D721Med (cell line): ENCODE data around the gene DGKQ.

ENCODE experiments used
- DNase-seq: peaks from one replicate; pipeline ENCODE4 v3.0.0; 2011; ENCODE audit warnings: low spot score; ENCODE audit not compliant: insufficient read length
- FAIRE-seq: peaks from 2 replicates; lab custom pipeline; 2011; peaks lifted over from hg19 to GRCh38; lab: Jason Lieb, UNC
- TF ChIP-seq, protein P1 (sequence below): IDR thresholded peaks from 2 replicates; pipeline ENCODE4 v1.5.1; 2012; ENCODE audit warnings: mild to moderate bottlenecking, control low read depth; ENCODE audit not compliant: insufficient read depth; ENCODE audit errors: missing control alignments

DGKQ gene

DNA sequence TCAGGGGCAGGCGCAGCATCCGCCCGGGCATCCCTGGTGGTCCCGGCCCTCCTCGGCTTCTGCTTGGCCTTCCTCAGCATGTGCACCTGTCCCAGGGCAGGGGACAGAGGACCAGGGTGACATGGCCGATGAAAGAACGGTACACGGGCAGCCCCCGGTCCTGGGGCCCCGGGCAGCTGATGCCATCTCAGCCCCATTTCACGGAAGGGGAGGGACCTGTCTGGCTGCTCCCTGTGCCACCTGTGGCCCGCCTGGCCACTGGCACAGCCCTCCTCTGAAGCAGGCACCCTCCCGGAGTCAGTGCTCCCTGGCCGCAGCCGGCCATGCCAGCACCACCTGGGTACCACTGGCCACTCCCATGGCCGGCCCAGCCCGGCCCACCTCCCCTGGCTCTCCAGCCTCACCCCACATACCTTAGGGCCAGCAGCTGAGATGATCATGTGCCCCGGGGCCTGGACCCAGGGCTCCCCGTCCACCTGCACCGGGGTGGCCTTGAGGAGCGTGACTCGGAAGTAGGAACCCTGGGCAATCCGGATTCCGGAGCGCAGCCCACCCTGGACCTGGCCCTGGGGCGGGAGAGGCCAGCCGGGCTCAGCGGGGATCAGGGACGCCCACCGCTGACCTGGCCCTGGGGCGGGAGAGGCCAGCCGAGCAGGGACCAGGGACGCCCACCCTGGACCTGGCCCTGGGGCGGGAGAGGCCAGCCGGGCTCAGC, 12.6 kb downstream of the DGKQ start:
- TF ChIP-seq, protein P1, sequence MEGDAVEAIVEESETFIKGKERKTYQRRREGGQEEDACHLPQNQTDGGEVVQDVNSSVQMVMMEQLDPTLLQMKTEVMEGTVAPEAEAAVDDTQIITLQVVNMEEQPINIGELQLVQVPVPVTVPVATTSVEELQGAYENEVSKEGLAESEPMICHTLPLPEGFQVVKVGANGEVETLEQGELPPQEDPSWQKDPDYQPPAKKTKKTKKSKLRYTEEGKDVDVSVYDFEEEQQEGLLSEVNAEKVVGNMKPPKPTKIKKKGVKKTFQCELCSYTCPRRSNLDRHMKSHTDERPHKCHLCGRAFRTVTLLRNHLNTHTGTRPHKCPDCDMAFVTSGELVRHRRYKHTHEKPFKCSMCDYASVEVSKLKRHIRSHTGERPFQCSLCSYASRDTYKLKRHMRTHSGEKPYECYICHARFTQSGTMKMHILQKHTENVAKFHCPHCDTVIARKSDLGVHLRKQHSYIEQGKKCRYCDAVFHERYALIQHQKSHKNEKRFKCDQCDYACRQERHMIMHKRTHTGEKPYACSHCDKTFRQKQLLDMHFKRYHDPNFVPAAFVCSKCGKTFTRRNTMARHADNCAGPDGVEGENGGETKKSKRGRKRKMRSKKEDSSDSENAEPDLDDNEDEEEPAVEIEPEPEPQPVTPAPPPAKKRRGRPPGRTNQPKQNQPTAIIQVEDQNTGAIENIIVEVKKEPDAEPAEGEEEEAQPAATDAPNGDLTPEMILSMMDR: no peak
- FAIRE-seq (no peak), DNase-seq (no peak)

DNA sequence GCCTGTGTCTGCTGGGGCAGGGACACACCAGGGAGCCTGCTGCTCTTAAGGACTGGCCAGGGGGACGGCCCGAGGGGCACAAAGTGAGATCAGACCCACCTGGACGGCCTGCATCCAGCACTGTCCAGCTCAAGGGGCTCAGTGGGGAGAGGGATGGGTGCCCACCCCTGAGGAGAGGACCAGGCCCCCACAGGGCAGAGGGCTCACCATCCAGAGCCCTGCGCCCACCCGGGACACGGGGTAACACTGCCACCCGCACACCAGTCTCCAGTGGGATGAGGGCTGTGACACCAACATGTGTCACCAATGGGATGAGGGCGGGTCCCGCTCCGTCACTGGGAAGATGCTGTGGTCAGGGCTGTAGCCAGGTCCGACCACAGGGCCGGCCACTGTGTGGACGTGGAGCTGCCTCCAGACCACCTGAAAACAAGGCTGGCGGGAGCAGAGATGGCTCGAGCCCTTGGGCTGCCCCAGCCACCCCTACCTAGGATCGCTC, 13.2 kb downstream of the DGKQ start:
- DNase-seq: no peak
- TF ChIP-seq, protein P1: no peak
- FAIRE-seq: no peak

DNA sequence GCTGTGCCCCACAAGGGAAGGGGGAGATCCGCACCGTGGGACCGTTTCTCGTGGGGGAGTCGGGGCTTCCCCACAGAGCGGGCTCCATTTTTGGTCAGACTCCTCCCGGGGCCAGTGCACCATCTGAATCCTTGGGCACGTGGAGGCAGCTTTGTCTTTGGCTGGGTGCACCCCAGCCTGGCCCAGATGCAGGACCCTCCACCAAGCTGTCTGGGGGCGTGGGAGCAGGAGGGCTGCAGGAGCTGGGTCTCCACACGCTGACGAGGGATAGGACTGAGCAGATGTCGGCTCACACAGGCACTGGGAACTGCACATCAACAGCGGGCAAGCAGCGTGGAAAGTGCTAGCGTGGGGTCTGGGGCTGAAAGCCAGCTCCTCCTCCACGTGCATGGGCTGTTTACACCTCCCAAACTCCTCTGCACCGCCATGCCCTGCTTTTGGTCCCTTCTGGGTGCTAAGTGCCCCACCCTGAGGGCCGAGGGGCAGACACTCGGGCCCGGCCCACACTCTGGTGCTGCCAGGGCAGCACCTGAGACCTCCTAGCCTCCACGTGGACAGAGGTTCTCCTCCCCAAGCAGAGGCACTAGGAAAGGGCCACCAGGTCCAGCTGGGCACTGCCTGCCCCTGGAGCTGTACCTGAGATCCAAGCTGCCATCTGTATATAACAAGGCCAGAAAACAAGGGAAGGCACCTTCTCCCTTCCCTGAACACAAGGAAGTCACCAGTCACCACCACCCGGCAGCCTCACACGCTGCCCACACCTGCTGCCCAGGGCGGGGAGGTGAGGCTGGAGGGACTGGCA, 13.8 kb downstream of the DGKQ start:
- TF ChIP-seq, protein P1: no peak
- no peak for DNase-seq
- no peak for FAIRE-seq

DNA sequence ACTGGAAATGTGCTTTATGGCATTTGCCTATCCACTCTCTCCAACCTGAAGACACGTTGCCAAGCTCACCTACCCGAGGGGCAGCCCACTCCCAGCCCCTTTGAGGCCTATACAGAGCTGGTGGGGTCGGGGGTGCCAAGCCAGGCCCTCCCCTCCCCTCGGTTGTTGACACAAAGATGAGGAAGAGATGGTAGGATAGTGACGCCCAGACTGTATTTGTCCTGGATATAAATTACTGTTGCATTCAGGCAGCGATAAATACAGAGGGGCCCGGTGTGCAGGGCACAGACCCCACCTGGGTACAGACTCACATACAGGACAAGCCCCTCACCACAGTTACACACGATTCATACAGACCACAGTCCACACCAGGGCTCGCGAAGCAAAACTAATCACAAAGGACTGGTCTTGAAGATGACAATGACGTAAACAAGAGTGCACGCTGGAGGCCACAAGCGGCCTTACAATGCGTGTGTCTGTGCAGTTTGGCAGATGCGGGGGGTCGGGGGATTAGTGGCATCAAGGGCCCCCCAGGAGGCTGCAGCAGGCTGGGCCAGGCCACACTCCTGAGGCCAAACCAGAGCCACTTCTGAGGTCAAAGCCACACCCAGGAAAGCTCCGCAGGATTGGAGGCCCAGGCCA, 14.6 kb downstream of the DGKQ start:
- TF ChIP-seq, protein P1: no peak
- DNase-seq: no peak

DNA sequence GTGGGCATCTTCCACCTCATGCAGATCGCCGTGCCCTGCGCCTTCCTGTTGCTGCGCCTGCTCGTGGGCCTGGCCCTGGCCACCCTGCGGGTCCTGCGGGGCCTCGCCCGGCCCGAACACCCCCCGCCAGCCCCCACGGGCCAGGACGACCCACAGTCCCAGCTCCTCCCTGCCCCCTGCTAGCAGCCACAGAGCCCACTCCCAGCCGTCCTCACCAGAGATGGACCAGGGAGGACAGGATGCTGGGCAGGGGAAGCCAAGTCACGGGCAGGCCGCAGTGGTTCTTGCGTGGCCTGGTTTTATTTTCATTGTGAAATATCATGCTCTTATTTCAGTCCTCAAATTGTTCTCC, 15.1 kb downstream of the DGKQ start:
- no peak for FAIRE-seq
- DNase-seq: no peak
- TF ChIP-seq, protein P1: no peak

More for the DNA sequence above, 14.6 kb downstream of the DGKQ start:
- no peak for FAIRE-seq

DNA sequence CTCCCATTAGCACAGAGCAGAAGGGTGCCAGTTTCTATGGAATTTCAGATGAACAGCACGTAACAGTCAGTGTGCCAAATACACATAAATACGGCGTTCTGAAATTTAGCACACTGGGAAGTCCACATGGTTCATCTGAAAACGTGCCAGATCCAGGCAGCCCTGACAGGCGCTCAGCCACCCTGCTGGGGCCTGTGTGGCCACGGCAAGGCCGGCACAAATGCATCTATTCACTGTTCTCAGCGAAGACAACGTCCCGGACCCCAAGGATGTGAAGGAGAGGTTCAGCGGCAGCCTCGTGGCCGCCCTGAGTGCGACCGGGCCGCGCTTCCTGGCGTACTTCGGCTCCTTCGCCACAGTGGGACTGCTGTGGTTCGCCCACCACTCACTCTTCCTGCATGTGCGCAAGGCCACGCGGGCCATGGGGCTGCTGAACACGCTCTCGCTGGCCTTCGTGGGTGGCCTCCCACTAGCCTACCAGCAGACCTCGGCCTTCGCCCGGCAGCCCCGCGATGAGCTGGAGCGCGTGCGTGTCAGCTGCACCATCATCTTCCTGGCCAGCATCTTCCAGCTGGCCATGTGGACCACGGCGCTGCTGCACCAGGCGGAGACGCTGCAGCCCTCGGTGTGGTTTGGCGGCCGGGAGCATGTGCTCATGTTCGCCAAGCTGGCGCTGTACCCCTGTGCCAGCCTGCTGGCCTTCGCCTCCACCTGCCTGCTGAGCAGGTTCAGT, 15.6 kb downstream of the DGKQ start:
- FAIRE-seq: no peak
- TF ChIP-seq, protein P1: no peak
- no peak for DNase-seq
